ENCODE data around the gene STARD8.

DNA sequence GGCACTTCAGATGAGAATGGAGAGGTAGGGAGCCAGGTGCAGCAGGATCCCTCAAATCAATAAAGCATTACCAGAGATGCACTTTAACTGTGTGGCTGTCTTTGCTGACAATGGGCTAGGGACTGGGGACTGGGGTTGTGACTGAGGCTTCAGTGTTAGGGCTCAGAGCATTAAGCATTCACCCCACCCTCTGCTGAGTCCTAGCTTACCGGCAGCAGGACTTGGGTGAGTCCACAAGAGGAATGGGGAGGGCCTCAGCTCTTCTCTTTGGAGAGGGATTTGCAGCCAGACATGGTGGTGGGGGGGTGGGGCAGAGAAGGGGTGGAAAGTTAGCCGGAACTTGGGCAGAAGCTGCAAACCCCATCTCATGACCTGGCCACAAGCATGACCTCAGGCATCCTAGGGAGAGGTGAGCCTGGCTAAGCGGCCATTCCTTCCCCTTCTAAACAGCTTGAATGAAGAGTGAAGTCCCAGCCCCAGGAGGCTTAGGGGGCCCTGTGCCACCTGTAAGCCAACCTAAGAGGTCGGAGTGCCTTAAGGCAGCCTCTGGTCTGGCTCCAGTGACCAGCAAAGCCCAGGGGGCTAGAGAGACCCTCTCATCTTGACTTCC lies 78.4 kb downstream of the STARD8 start:
- TF ChIP-seq, protein P1, sequence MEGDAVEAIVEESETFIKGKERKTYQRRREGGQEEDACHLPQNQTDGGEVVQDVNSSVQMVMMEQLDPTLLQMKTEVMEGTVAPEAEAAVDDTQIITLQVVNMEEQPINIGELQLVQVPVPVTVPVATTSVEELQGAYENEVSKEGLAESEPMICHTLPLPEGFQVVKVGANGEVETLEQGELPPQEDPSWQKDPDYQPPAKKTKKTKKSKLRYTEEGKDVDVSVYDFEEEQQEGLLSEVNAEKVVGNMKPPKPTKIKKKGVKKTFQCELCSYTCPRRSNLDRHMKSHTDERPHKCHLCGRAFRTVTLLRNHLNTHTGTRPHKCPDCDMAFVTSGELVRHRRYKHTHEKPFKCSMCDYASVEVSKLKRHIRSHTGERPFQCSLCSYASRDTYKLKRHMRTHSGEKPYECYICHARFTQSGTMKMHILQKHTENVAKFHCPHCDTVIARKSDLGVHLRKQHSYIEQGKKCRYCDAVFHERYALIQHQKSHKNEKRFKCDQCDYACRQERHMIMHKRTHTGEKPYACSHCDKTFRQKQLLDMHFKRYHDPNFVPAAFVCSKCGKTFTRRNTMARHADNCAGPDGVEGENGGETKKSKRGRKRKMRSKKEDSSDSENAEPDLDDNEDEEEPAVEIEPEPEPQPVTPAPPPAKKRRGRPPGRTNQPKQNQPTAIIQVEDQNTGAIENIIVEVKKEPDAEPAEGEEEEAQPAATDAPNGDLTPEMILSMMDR (IDR thresholded peaks at IDR 0.05): no peak
- no peak for TF ChIP-seq EZH2 (IDR thresholded peaks at IDR 0.05; ENCODE audit: borderline replicate concordance, insufficient read depth, low read depth, low read length, poor library complexity, severe bottlenecking)

All from B cell (primary cell).